ENCODE results near the gene FHIT.

- TF ChIP-seq CTCF (IDR thresholded peaks at IDR 0.05; ENCODE audit: low read depth, low read length, missing input control) (no peak), REST (IDR thresholded peaks at IDR 0.05) (no peak), MAX (IDR thresholded peaks at IDR 0.05) (no peak), EGR1 (IDR thresholded peaks at IDR 0.05; ENCODE audit: low read depth in 2 of 2) (no peak), RAD21 (IDR thresholded peaks at IDR 0.05) (no peak), TAF1 (conservative IDR thresholded peaks at IDR 0.05) (no peak), GABPA (IDR thresholded peaks at IDR 0.05 in 1 of 2, conservative IDR thresholded peaks at IDR 0.05 in 1 of 2) (no peak)
Observed at GRCh38 chr3:60886518-60886917, 364.7 kb downstream of the FHIT start.

All from liver (tissue), 3 donors.